Neural progenitor cell (in vitro differentiated cells): ENCODE measurements around the gene PCDH11X. TPM values are rescaled to one million over a fixed set of nuclear protein-coding genes. Genes with fewer than 3 reads are reported as not detected.
"Not testable (repeated sequence)": the region's sequence is repeated elsewhere in the genome, so short reads cannot be mapped to it uniquely, and the experiment has no call there.

Source experiments
- DNase-seq: peaks from one replicate; pipeline ENCODE4 v3.0.0-alpha.2; 2016; ENCODE audit warnings: low spot score
- H2AFZ ChIP-seq: fragments of 200-600 bp; sonication (generic); replicated peaks from 2 replicates; pipeline ENCODE4 v1.6.1; 2016; ENCODE audit warnings: antibody characterized with exemption
- H3F3A ChIP-seq: fragments of 200-600 bp; sonication (generic); 2 replicates; pipeline ENCODE4 v1.6.1; 2016; ENCODE audit warnings: antibody characterized with exemption, low read depth
- H3K27ac ChIP-seq: fragments of 200-600 bp; sonication (generic); 2 replicates; pipeline ENCODE4 v1.5.1; 2016; ENCODE audit warnings: mild to moderate bottlenecking
- H3K27me3 ChIP-seq: fragments of 200-600 bp; sonication (generic); 2 replicates; pipeline ENCODE4 v1.6.1; 2016; ENCODE audit warnings: mild to moderate bottlenecking, moderate library complexity
- H3K36me3 ChIP-seq: fragments of 200-600 bp; sonication (generic); 2 replicates; pipeline ENCODE4 v1.5.1; 2016
- H3K4me1 ChIP-seq: fragments of 200-600 bp; sonication (generic); 2 replicates; pipeline ENCODE4 v1.6.1; 2016; ENCODE audit warnings: mixed run types
- H3K4me2 ChIP-seq: fragments of 200-600 bp; sonication (generic); 2 replicates; pipeline ENCODE4 v1.6.1; 2016
- H3K4me3 ChIP-seq: fragments of 200-600 bp; sonication (generic); 2 replicates; pipeline ENCODE4 v1.5.1; 2016
- H3K79me2 ChIP-seq: fragments of 200-600 bp; sonication (generic); 2 replicates; pipeline ENCODE4 v1.6.1; 2016; ENCODE audit warnings: low read depth
- H3K9ac ChIP-seq: fragments of 200-600 bp; sonication (generic); 2 replicates; pipeline ENCODE4 v1.6.1; 2016
- H3K9me3 ChIP-seq: fragments of 200-600 bp; sonication (generic); 2 replicates; pipeline ENCODE4 v1.5.1; 2016; ENCODE audit warnings: low read depth
- H4K20me1 ChIP-seq: fragments of 200-600 bp; sonication (generic); 2 replicates; pipeline ENCODE4 v1.6.1; 2016; ENCODE audit warnings: low read depth
- H3K27ac Mint-ChIP-seq: 3 replicates; pipeline ENCODE4 v1.8.0; 2021; ENCODE audit warnings: mixed read lengths
- H3K27me3 Mint-ChIP-seq: 2 replicates; pipeline ENCODE4 v1.8.0; 2022; ENCODE audit warnings: low read depth, mild to moderate bottlenecking, inconsistent platforms, moderate library complexity, mixed read lengths; ENCODE audit not compliant: insufficient read depth
- H3K36me3 Mint-ChIP-seq: 3 replicates; pipeline ENCODE4 v1.8.0; 2021; ENCODE audit warnings: mixed read lengths
- H3K4me1 Mint-ChIP-seq: 3 replicates; pipeline ENCODE4 v1.8.0; 2021; ENCODE audit warnings: mixed read lengths
- H3K4me3 Mint-ChIP-seq: 3 replicates; pipeline ENCODE4 v1.8.0; 2021; ENCODE audit warnings: mild to moderate bottlenecking, moderate library complexity, mixed read lengths
- H3K9me3 Mint-ChIP-seq: 3 replicates; pipeline ENCODE4 v1.8.0; 2020; ENCODE audit warnings: mixed read lengths
- CTCF ChIP-seq: fragments of 200-600 bp; sonication (generic); IDR thresholded peaks from 2 replicates; pipeline ENCODE4 v1.5.1; 2017; ENCODE audit warnings: antibody characterized with exemption, mild to moderate bottlenecking
- total RNA-seq: library from RNA; depleted of rRNA; stranded (reverse); fragments of >200 nt; gene quantifications from 2 replicates; pipeline ENCODE4 v1.2.3, GENCODE V29; 2015; ENCODE audit warnings: low replicate concordance

Gene PCDH11X
- total RNA-seq: 21.0 and 27.1 TPM in 2 replicates

DNA sequence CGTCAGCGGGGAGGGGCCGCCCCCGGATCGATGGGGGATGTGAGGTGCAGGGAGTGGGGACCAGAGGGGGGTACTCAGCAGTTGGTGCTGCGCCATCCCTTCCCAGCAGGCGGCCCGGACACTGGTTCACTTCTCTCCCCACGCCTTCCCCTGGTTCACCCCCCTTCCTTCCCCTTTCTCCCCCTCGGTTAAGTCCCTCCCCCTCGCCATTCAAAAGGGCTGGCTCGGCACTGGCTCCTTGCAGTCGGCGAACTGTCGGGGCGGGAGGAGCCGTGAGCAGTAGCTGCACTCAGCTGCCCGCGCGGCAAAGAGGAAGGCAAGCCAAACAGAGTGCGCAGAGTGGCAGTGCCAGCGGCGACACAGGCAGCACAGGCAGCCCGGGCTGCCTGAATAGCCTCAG, at the start of gene PCDH11X:
TSS of gene PCDH11X (plus strand) at position 241 of the 400 bp plus-strand sequence. CDS start 56,130 bp downstream, outside the sequence.
- Histone ChIP-seq H3K4me3 (peak within 1 kb of the TSS; percentile 60), H3K4me2 (peak within 1 kb of the TSS; percentile 94), H3F3A (peaks cover 16% of the 10 kb centered on the region), H3K27me3 (peaks cover 32% of the 10 kb centered on the region), H2AFZ (peak within 1 kb of the TSS; percentile 69)
- not testable (repeated sequence) for H3K4me1 ChIP-seq, H3K9ac ChIP-seq, H3K9me3 ChIP-seq, H4K20me1 ChIP-seq, H3K9me3 Mint-ChIP-seq, H3K36me3 ChIP-seq, H3K27me3 Mint-ChIP-seq, H3K79me2 ChIP-seq, H3K27ac Mint-ChIP-seq, H3K36me3 Mint-ChIP-seq, H3K4me1 Mint-ChIP-seq, H3K27ac ChIP-seq
- peak within 1 kb of the TSS; percentile 94 for H3K4me3 Mint-ChIP-seq
- peak; percentile 86 for DNase-seq

DNA sequence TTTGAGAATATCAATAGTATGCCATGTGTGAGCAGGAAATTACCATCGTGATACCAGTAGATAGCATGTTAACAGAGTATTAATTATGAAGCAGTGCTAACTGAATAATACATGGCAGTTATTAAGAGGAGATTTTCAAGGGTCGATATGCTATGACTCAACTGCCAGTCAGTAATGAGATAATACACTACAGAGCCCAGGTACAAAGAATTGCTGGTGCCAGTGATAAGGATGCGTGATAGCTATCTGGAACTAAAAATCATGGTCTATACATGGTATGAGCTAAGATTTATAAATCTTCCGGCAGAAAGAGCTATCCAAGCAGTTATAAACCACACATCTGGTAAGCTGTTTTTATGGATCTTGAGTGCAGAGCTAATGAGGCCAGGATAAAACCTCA, 31.7 kb upstream of the PCDH11X start:
- not testable (repeated sequence) for H3K4me1 ChIP-seq, H3K4me2 ChIP-seq, DNase-seq, H3K36me3 ChIP-seq, H3K27me3 Mint-ChIP-seq, H3K9me3 ChIP-seq, H3K9me3 Mint-ChIP-seq, H4K20me1 ChIP-seq, H3K36me3 Mint-ChIP-seq, H3K27ac Mint-ChIP-seq, H3K27me3 ChIP-seq, H3K4me1 Mint-ChIP-seq, H3K4me3 Mint-ChIP-seq, H3K27ac ChIP-seq, H3F3A ChIP-seq, H3K9ac ChIP-seq, H3K79me2 ChIP-seq, H2AFZ ChIP-seq, H3K4me3 ChIP-seq

DNA sequence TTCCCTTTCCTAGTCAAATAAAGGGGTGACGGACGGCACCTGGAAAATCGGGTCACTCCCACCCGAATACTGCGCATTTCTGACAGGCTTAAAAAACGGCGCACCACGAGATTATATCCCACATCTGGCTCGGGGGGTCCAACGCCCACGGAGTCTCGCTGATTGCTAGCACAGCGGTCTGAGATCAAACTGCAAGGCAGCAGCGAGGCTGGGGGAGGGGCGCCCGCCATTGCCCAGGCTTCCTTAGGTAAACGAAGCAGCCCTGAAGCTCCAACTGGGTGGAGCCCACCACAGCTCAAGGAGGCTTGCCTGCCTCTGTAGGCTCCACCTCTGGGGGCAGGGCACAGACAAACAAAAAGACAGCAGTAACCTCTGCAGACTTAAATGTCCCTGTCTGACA, 26.2 kb upstream of the PCDH11X start:
- H3K4me2 ChIP-seq, H3K27ac Mint-ChIP-seq, H4K20me1 ChIP-seq, H3F3A ChIP-seq, H3K4me3 ChIP-seq, H3K9me3 Mint-ChIP-seq, H3K4me3 Mint-ChIP-seq, H3K4me1 Mint-ChIP-seq, H3K36me3 Mint-ChIP-seq, H3K79me2 ChIP-seq, H3K27me3 ChIP-seq, H3K36me3 ChIP-seq, H3K9me3 ChIP-seq, H3K9ac ChIP-seq, H2AFZ ChIP-seq, H3K27ac ChIP-seq, DNase-seq, H3K4me1 ChIP-seq, H3K27me3 Mint-ChIP-seq: not testable (repeated sequence)

GRCh38 chrX:91770619-91771488, 8.3 kb upstream of the PCDH11X start:
- H3K4me1 Mint-ChIP-seq, H3K36me3 Mint-ChIP-seq, H3K9me3 ChIP-seq, H3K9me3 Mint-ChIP-seq, H3K9ac ChIP-seq, H3K27ac ChIP-seq, DNase-seq, H3K36me3 ChIP-seq, H3K4me3 Mint-ChIP-seq, H3K27me3 Mint-ChIP-seq, H4K20me1 ChIP-seq, H3F3A ChIP-seq, H3K27me3 ChIP-seq, H3K27ac Mint-ChIP-seq, H3K4me3 ChIP-seq, H3K4me1 ChIP-seq, H3K4me2 ChIP-seq, H3K79me2 ChIP-seq: not testable (repeated sequence)
- peak; percentile 30 for TF ChIP-seq CTCF
- H2AFZ ChIP-seq: peak overlapping the region; percentile 14

DNA sequence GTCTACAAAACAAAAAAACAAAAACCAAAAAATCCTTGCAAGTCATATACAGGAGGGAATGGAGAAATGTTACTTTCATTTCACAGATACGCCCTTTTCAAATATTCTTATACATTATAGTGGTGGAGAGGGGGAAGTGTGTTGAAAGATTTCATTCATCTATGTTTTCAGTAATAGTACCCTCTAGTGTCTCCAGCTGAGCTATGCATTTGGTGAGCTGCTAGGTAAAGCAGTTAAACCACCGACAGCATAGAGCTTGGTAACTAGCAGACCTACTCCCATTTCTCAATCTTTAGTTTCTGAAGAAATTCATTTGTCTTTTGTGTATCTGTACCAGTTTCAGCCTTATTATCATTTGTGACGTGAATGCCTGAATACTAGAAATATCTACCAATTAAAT, 5.2 kb upstream of the PCDH11X start:
- H3K9me3 ChIP-seq, H3K9me3 Mint-ChIP-seq, H3K36me3 Mint-ChIP-seq, H3K4me1 Mint-ChIP-seq, H3K4me3 ChIP-seq, H3K27ac Mint-ChIP-seq, H3K4me2 ChIP-seq, H3K4me3 Mint-ChIP-seq, H3K27me3 Mint-ChIP-seq, H4K20me1 ChIP-seq, H2AFZ ChIP-seq, H3K79me2 ChIP-seq, H3K4me1 ChIP-seq, H3F3A ChIP-seq, H3K9ac ChIP-seq, H3K36me3 ChIP-seq, H3K27ac ChIP-seq: not testable (repeated sequence)
- peaks cover 13% of the 10 kb centered on the region for H3K27me3 ChIP-seq
- peak; percentile 24 for TF ChIP-seq CTCF
- DNase-seq: peak; percentile 18

- H3K4me3 Mint-ChIP-seq: peak overlapping the region; percentile 94
- H3K9me3 Mint-ChIP-seq, H3K27me3 Mint-ChIP-seq, H3K36me3 ChIP-seq, H3K27ac Mint-ChIP-seq, H3K4me1 Mint-ChIP-seq, H3K36me3 Mint-ChIP-seq, H3K9me3 ChIP-seq, H3K9ac ChIP-seq, H3K27ac ChIP-seq, H3K79me2 ChIP-seq, H4K20me1 ChIP-seq: not testable (repeated sequence)
- DNase-seq: peak; percentile 21
- peak overlapping the region; percentile 60 for H3K4me3 ChIP-seq
- peak overlapping the region; percentile 94 for H3K4me2 ChIP-seq
- peak overlapping the region; percentile 69 for H2AFZ ChIP-seq
- H3K4me1 ChIP-seq: peaks cover 12% of the 10 kb centered on the region
- peaks cover 16% of the 10 kb centered on the region for H3F3A ChIP-seq
- peaks cover 32% of the 10 kb centered on the region for H3K27me3 ChIP-seq
These were observed 833 bp downstream of the PCDH11X start for GRCh38 chrX:91780008-91780407.
